Colonic mucosa (tissue), 4 donors: Measurements from ENCODE around the gene PLXDC2. TPM values are rescaled to one million over a fixed set of nuclear protein-coding genes. Genes with fewer than 3 reads are reported as not detected.

Experiments
- DNase-seq: peaks from one replicate; pipeline ENCODE4 v3.0.0-alpha.2; 2020
- H3K27ac ChIP-seq: fragments of 200-600 bp; one replicate; pipeline ENCODE4 v1.8.0; 2021
- H3K27me3 ChIP-seq: fragments of 200-600 bp; one replicate; pipeline ENCODE4 v1.8.0; 2021
- H3K36me3 ChIP-seq: fragments of 200-600 bp; one replicate; pipeline ENCODE4 v1.8.0; 2021
- H3K4me1 ChIP-seq: fragments of 200-600 bp; one replicate; pipeline ENCODE4 v1.8.0; 2021; ENCODE audit warnings: mild to moderate bottlenecking
- H3K4me3 ChIP-seq: fragments of 200-600 bp; one replicate; pipeline ENCODE4 v1.8.0; 2021
- H3K9ac ChIP-seq, 2 donors: one replicate each; pipeline ENCODE4 v1.7.0; 2013; ENCODE audit warnings: control low read depth in 2 of 2, low read depth in 2 of 2, low read length in 2 of 2
- H3K9me3 ChIP-seq: fragments of 200-600 bp; one replicate; pipeline ENCODE4 v1.8.0; 2021
- CTCF ChIP-seq: fragments of 200-600 bp; IDR thresholded peaks from one replicate; pipeline ENCODE4 v1.8.0; 2022; ENCODE audit warnings: antibody characterized with exemption, mild to moderate bottlenecking
- intact Hi-C: fragments of 100-400 bp; cut with DNase I; formaldehyde crosslinking; loops from one replicate; pipeline ENCODE4 v1.14.1; 2022
- total RNA-seq, 2 donors: library from RNA; stranded (reverse); fragmentation: NEBNext Ultra II Directional in 1 of 2; extraction: Animal tissue kit (Norgen Biotek cat#: 25700) in 1 of 2; gene quantifications; one replicate each; pipeline ENCODE4 v1.2.1, GENCODE V29; 2021
- donor health status: healthy.
- donor health status: DM: no; HTN: no; CAD: no.
- donor health status: DM: no; HTN: no; CAD: no.

The PLXDC2 gene
- total RNA-seq, 2 donors from 2014 or later: 12.5 to 22.4 TPM

GRCh38 chr10:19908991-19909696 lies 92.9 kb downstream of the PLXDC2 start:
- no peak overlapping the region for H3K27ac ChIP-seq
- no peak overlapping the region for H3K4me3 ChIP-seq
- no peak overlapping the region for H3K9ac ChIP-seq
- no peaks in the 10 kb centered on the region for H3K4me1 ChIP-seq
- no peak for TF ChIP-seq CTCF
- DNase-seq: no peak
- no peaks in the 10 kb centered on the region for H3K9me3 ChIP-seq
- no peaks in the 10 kb centered on the region for H3K27me3 ChIP-seq
- no peaks in the 10 kb centered on the region for H3K36me3 ChIP-seq
- intact Hi-C loops: no loop called here

GRCh38 chr10:19911886-19912285 lies 95.7 kb downstream of the PLXDC2 start:
- no peaks in the 10 kb centered on the region for H3K9me3 ChIP-seq
- H3K27me3 ChIP-seq: no peaks in the 10 kb centered on the region
- intact Hi-C loops: no loop called here
- H3K36me3 ChIP-seq: no peaks in the 10 kb centered on the region
- no peak overlapping the region for H3K9ac ChIP-seq
- TF ChIP-seq CTCF: no peak
- H3K4me1 ChIP-seq: no peaks in the 10 kb centered on the region
- no peak for DNase-seq
- H3K4me3 ChIP-seq: no peak overlapping the region
- no peak overlapping the region for H3K27ac ChIP-seq

- no peaks in the 10 kb centered on the region for H3K27me3 ChIP-seq
- H3K9me3 ChIP-seq: no peaks in the 10 kb centered on the region
- H3K4me1 ChIP-seq: no peaks in the 10 kb centered on the region
- TF ChIP-seq CTCF: no peak
- intact Hi-C loops: no loop called here
- no peak overlapping the region for H3K27ac ChIP-seq
- H3K36me3 ChIP-seq: no peaks in the 10 kb centered on the region
- no peak for DNase-seq
- no peak overlapping the region for H3K4me3 ChIP-seq
- H3K9ac ChIP-seq: no peak overlapping the region
These were observed 97.8 kb downstream of the PLXDC2 start for GRCh38 chr10:19913987-19914386.

- Histone ChIP-seq H3K9ac (no peak overlapping the region), H3K4me1 (no peaks in the 10 kb centered on the region)
- no peak for TF ChIP-seq CTCF
These were observed 98.9 kb downstream of the PLXDC2 start for GRCh38 chr10:19915125-19915524.

GRCh38 chr10:19915816-19916215 lies 99.6 kb downstream of the PLXDC2 start:
- DNase-seq: no peak
- intact Hi-C loops: no loop called here
- Histone ChIP-seq H3K4me1 (no peaks in the 10 kb centered on the region), H3K27ac (no peak overlapping the region), H3K9me3 (no peaks in the 10 kb centered on the region), H3K9ac (no peak overlapping the region), H3K4me3 (no peak overlapping the region), H3K36me3 (no peaks in the 10 kb centered on the region), H3K27me3 (no peaks in the 10 kb centered on the region)
- no peak for TF ChIP-seq CTCF

More at GRCh38 chr10:19915125-19915524, 98.9 kb downstream of the PLXDC2 start:
- no peak for DNase-seq
- Histone ChIP-seq H3K9me3 (no peaks in the 10 kb centered on the region), H3K27ac (no peak overlapping the region), H3K36me3 (no peaks in the 10 kb centered on the region), H3K27me3 (no peaks in the 10 kb centered on the region), H3K4me3 (no peak overlapping the region)
- intact Hi-C loops: no loop called here
